Duodenal mucosa (tissue), 2 donors: ENCODE measurements around the gene IGF2.

Experiments
- H3K27ac ChIP-seq: one replicate; pipeline ENCODE4 v1.7.0; 2013; ENCODE audit warnings: low read depth, low read length
- H3K27me3 ChIP-seq, 2 donors: one replicate each; pipeline ENCODE4 v1.7.0; 2013; ENCODE audit warnings: low read length in 2 of 2, control low read depth in 1 of 2; ENCODE audit not compliant: insufficient read depth in 2 of 2, control insufficient read depth in 1 of 2
- H3K36me3 ChIP-seq, 2 donors: one replicate each; pipeline ENCODE4 v1.7.0; 2013; ENCODE audit warnings: low read length in 2 of 2, control low read depth in 1 of 2; ENCODE audit not compliant: insufficient read depth in 2 of 2, control insufficient read depth in 1 of 2
- H3K4me1 ChIP-seq, 2 donors: one replicate each; pipeline ENCODE4 v1.7.0; 2013; ENCODE audit warnings: low read length in 2 of 2, control low read depth in 1 of 2; ENCODE audit not compliant: insufficient read depth in 2 of 2, control insufficient read depth in 1 of 2
- H3K4me3 ChIP-seq, 2 donors: one replicate each; pipeline ENCODE4 v1.7.0; 2013; ENCODE audit warnings: low read length in 2 of 2, low read depth in 1 of 2
- H3K9ac ChIP-seq, 2 donors: one replicate each; pipeline ENCODE4 v1.7.0; 2013; ENCODE audit warnings: low read length in 2 of 2, low read depth in 1 of 2
- H3K9me3 ChIP-seq, 2 donors: one replicate each; pipeline ENCODE4 v1.7.0; 2013; ENCODE audit warnings: low read length in 2 of 2, control low read depth in 1 of 2; ENCODE audit not compliant: control insufficient read depth in 1 of 2

The IGF2 gene

GRCh38 chr11:2163428-2163978 is 24.3 kb upstream of the IGF2 start:
- H3K9me3 ChIP-seq, result no peaks in the 10 kb centered on the region
- no peaks in the 10 kb centered on the region for H3K36me3 ChIP-seq
- no peak overlapping the region for H3K4me3 ChIP-seq
- no peaks in the 10 kb centered on the region for H3K4me1 ChIP-seq
- H3K27ac ChIP-seq, result no peak overlapping the region
- peaks cover 0 to 21% of the 10 kb centered on the region in 2 donors for H3K27me3 ChIP-seq
- no peak overlapping the region for H3K9ac ChIP-seq

GRCh38 chr11:2160736-2161259 is 21.6 kb upstream of the IGF2 start, which contains the start of gene INS:
Gene INS (minus strand): TSS chr11:2161209. CDS start chr11:2160971, 238 bp downstream.
- no peak within 1 kb of the TSS for H3K4me3 ChIP-seq
- no peaks in the 10 kb centered on the region for H3K9me3 ChIP-seq
- H3K9ac ChIP-seq, result no peak within 1 kb of the TSS
- H3K27me3 ChIP-seq, result peaks cover 0 to 12% of the 10 kb centered on the region in 2 donors
- H3K27ac ChIP-seq, result no peak within 1 kb of the TSS
- H3K4me1 ChIP-seq, result no peaks in the 10 kb centered on the region
- H3K36me3 ChIP-seq, result no peaks in the 10 kb centered on the region

GRCh38 chr11:2159536-2160413 is 20.6 kb upstream of the IGF2 start:
- no peak overlapping the region for H3K9ac ChIP-seq
- H3K9me3 ChIP-seq, result no peaks in the 10 kb centered on the region
- H3K36me3 ChIP-seq, result no peaks in the 10 kb centered on the region
- no peak overlapping the region for H3K27ac ChIP-seq
- H3K27me3 ChIP-seq, result peaks cover 0 to 4% of the 10 kb centered on the region in 2 donors
- H3K4me1 ChIP-seq, result no peaks in the 10 kb centered on the region
- H3K4me3 ChIP-seq, result no peak overlapping the region

GRCh38 chr11:2158966-2159365 is 19.8 kb upstream of the IGF2 start:
- H3K27me3 ChIP-seq, result peaks cover 0 to 4% of the 10 kb centered on the region in 2 donors
- H3K9me3 ChIP-seq, result no peaks in the 10 kb centered on the region
- no peak overlapping the region for H3K9ac ChIP-seq

GRCh38 chr11:2158296-2158737 is 19.1 kb upstream of the IGF2 start:
- H3K9ac ChIP-seq, result no peak overlapping the region
- H3K36me3 ChIP-seq, result no peaks in the 10 kb centered on the region
- H3K27me3 ChIP-seq, result peaks cover 0 to 4% of the 10 kb centered on the region in 2 donors
- no peaks in the 10 kb centered on the region for H3K4me1 ChIP-seq
- H3K4me3 ChIP-seq, result no peak overlapping the region
- H3K9me3 ChIP-seq, result no peaks in the 10 kb centered on the region
- H3K27ac ChIP-seq, result no peak overlapping the region

More at GRCh38 chr11:2158966-2159365, 19.8 kb upstream of the IGF2 start:
- no peaks in the 10 kb centered on the region for H3K4me1 ChIP-seq
- no peak overlapping the region for H3K27ac ChIP-seq
- no peak overlapping the region for H3K4me3 ChIP-seq
- H3K36me3 ChIP-seq, result no peaks in the 10 kb centered on the region

GRCh38 chr11:2157294-2158040 is 18.3 kb upstream of the IGF2 start:
- H3K9ac ChIP-seq, result no peak overlapping the region
- no peaks in the 10 kb centered on the region for H3K4me1 ChIP-seq
- no peak overlapping the region for H3K4me3 ChIP-seq
- H3K27ac ChIP-seq, result no peak overlapping the region
- no peaks in the 10 kb centered on the region for H3K36me3 ChIP-seq
- H3K27me3 ChIP-seq, result no peaks in the 10 kb centered on the region
- H3K9me3 ChIP-seq, result no peaks in the 10 kb centered on the region

- Histone ChIP-seq H3K4me1 (peaks cover 0 to 3% of the 10 kb centered on the region in 2 donors), H3K27ac (no peak overlapping the region), H3K27me3 (no peaks in the 10 kb centered on the region), H3K36me3 (no peaks in the 10 kb centered on the region), H3K9me3 (no peaks in the 10 kb centered on the region), H3K9ac (no peak overlapping the region), H3K4me3 (no peak overlapping the region)
These were observed 17.4 kb upstream of the IGF2 start for GRCh38 chr11:2156416-2157182.

GRCh38 chr11:2155511-2155910 is 16.3 kb upstream of the IGF2 start:
- Histone ChIP-seq H3K4me3 (no peak overlapping the region), H3K27me3 (peaks cover 8 to 9% of the 10 kb centered on the region in 2 donors), H3K36me3 (no peaks in the 10 kb centered on the region), H3K4me1 (peaks cover 0 to 4% of the 10 kb centered on the region in 2 donors), H3K27ac (no peak overlapping the region), H3K9ac (no peak overlapping the region), H3K9me3 (no peaks in the 10 kb centered on the region)

GRCh38 chr11:2154889-2155288 is 15.7 kb upstream of the IGF2 start:
- peaks cover 0 to 4% of the 10 kb centered on the region in 2 donors for H3K4me1 ChIP-seq
- H3K27me3 ChIP-seq, result peaks cover 12 to 15% of the 10 kb centered on the region in 2 donors
- no peak overlapping the region for H3K4me3 ChIP-seq

More at GRCh38 chr11:2154889-2155288, 15.7 kb upstream of the IGF2 start:
- Histone ChIP-seq H3K27ac (no peak overlapping the region), H3K9me3 (no peaks in the 10 kb centered on the region), H3K9ac (no peak overlapping the region), H3K36me3 (no peaks in the 10 kb centered on the region)
